GM19240 (cell line): Measurements from ENCODE around the gene TSPO.
"Not testable (repeated sequence)": the region's sequence is repeated elsewhere in the genome, so short reads cannot be mapped to it uniquely, and the experiment has no call there.

ENCODE experiments used
- DNase-seq: peaks from one replicate; pipeline ENCODE4 v3.0.0; 2011; ENCODE audit warnings: low spot score; ENCODE audit not compliant: insufficient read length

The TSPO gene

GRCh38 chr22:43131773-43132501 lies 19.4 kb upstream of the TSPO start:
- no peak for DNase-seq

GRCh38 chr22:43133401-43133800 lies 18.0 kb upstream of the TSPO start:
- DNase-seq = no peak

DNA sequence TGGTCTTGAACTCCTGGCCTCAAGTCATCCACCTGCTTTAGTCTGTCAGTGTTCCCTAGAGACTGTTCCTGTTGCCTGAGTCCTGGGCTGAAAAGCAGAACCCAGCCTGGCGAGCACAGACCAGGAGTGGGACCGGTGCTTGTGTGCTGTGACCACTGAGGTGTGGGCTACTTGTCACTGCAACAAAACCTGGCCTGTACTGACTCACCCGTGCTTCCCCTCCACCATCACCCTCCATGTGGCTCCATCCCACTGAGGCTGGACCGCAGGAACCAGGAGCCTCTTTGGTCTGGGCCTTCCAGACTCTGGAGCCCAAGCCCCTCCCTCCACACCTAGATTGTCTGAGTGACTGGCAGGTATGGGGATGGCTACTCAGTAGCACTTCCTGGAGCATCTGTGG lies 16.8 kb upstream of the TSPO start:
- no peak for DNase-seq

DNA sequence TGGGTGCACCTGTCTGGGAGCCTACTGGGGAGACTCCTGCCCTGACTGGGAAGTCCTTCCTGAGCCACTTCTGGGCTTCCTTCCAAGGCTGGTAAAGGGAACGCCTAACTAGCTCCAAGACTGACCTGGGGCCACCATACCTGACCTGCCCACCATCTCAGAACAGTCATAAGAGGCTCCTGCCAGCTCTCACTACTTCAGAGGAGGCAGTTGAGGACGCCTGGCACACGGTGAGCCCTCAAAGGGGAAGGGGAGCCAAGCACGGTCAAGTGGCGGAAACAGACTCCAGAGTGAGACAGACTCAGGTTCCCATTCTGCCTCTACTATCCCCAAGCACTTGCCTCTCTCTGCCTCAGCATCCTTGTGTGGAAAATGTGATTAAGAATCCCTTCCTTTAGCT lies 15.8 kb upstream of the TSPO start:
- DNase-seq = no peak

DNA sequence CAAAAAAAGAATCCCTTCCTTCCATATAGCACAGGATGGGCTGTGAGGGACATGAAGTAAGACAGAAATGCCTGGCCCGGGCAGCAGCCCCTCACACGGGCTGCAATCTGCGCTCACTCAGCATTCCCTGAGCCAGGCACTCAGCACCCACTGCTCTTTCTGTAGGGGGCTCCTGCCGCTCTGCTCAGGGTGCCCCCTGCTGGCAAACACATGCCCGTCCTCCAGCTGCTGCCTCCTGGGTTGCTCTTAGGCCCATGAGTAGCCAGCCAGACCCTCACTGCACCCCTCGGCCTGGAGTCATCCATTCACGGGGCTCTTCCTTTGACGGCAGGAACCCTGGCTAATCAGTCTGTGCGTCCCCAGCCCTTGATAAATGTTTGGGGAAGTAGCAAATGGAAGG lies 15.1 kb upstream of the TSPO start:
- peak; percentile 80 for DNase-seq

DNA sequence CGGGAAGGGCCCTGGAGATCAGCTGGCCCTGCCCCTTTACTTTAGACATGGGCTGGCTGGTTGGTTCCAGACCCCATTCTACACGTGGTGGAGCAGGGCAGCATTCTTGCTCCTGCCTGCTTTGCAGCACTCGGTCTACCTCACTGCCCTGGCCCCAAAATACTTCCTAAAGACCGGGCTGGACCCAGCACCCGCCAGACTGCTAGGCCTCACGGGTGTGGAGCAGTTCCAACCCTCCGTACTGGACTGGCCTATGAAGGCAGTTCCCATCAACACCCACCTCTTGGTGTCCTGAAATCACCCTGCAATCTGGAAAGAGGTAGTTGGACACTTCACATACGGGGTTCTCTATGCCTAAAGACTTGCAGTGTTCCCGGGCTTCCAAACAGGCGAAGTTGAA lies 14.6 kb upstream of the TSPO start:
- DNase-seq = no peak

- peak; percentile 85 for DNase-seq
Measured at GRCh38 chr22:43142880-43143562, 8.3 kb upstream of the TSPO start, which contains the start of gene MCAT. TSS of gene MCAT (minus strand) at chr22:43143398. CDS start at chr22:43143348, 50 bp downstream.

- DNase-seq = no peak
Measured at GRCh38 chr22:43144949-43145348, 6.4 kb upstream of the TSPO start.

- DNase-seq = not testable (repeated sequence)
Measured at GRCh38 chr22:43145371-43145770, 6.0 kb upstream of the TSPO start.

DNA sequence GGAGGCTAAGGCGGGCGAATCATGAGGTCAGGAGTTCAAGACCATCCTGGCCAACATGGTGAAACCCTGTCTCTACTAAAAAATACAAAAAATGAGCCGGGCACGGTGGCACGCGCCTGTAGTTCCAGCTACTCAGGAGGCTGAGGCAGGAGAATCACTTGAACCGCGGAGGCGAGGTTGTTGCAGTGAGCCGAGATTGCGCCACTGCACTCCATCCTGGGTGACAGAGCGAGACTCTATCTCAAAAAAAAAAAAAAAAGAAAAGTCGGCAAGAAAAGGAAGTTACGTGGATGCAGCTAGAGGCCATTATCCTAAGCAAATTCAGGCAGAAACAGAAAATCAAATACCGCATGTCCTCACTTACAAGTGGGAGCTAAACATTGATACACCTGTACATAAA lies 5.0 kb upstream of the TSPO start:
- not testable (repeated sequence) for DNase-seq

DNA sequence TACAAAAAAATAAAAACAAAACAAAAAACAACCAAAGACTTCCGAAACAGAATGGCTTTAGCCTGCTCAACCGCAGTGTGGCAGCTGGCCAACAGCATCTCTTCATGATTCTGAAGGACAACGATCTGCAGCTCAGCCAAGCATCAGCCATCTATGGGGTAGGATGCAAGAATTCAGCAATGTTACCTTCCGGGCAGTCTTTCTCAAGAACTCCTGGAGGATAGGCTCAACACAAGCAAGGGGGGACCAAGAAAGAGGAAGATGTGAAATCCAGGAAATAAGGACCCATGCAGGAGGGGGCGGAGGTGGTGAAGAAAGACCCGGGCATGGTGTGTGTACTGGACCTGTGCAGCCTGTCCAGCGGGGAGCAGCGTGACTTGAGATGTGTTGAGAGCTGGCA lies 3.5 kb upstream of the TSPO start:
- DNase-seq = no peak

DNA sequence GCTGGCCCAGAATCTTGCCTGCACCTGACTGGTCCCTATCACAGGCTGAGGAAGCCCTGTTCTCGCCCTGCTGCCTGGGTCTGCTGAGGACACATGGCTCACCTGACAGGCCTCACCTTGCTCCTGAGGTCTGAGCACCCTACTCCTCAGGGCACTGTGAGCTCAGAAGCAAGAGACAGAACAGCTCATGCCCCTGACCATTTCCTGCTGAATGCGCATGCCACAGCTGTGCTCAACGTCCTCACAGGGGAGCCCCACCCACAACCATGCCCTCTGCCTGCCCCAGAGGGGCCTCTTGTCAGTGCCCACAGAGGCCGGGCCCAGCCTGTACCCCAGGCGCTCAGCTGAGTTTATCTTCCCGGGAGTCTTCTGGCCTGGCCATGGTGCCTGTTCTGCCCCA lies 2.8 kb upstream of the TSPO start:
- no peak for DNase-seq

- DNase-seq = no peak
Measured at GRCh38 chr22:43150731-43151206, 590 bp upstream of the TSPO start.

GRCh38 chr22:43152003-43152356 lies 621 bp downstream of the TSPO start:
- DNase-seq = no peak

- DNase-seq = no peak
Measured at GRCh38 chr22:43152357-43153071, 1.2 kb downstream of the TSPO start.

GRCh38 chr22:43153899-43154298 lies 2.5 kb downstream of the TSPO start:
- DNase-seq = no peak

GRCh38 chr22:43154887-43155536 lies 3.7 kb downstream of the TSPO start:
- no peak for DNase-seq

- DNase-seq = no peak
Measured at GRCh38 chr22:43155789-43156188, 4.4 kb downstream of the TSPO start.

GRCh38 chr22:43156413-43156812 lies 5.1 kb downstream of the TSPO start:
- DNase-seq = no peak

GRCh38 chr22:43157874-43158546 lies 6.7 kb downstream of the TSPO start:
- no peak for DNase-seq

DNA sequence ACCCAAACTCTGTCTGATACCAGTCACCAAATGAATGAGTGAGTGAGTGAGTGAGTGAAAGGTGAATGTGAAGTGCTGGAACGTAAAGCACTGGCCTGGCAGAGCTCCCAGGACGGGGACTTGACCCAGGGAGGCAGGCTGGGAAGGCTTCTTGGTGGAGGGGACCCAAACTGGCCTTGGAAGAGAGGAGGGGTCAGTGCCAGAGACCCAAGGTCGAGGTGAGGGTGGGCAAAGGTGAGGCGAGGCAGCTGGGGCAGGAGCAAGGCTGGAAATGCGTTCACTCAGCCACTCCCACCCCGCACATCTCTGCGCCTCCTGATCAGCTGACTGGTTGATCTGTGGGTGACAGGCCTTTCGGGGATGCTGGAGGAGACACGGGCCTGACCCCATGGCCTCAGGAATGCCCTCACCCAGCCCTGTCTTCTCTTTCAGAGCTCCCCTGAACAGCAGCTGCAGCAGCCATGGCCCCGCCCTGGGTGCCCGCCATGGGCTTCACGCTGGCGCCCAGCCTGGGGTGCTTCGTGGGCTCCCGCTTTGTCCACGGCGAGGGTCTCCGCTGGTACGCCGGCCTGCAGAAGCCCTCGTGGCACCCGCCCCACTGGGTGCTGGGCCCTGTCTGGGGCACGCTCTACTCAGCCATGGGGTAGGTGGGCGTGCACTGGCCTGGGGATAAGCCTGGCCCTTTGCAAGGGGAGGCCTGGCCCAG lies 7.6 kb downstream of the TSPO start:
- no peak for DNase-seq
